OCI-LY1 (cell line): ENCODE measurements around the gene NR6A1.

Experiments used
- CTCF ChIP-seq: fragments of 200-600 bp; sonication (generic), shearing (Covaris generic); IDR thresholded peaks from 2 replicates; pipeline ENCODE4 v1.5.1; 2017; ENCODE audit warnings: mild to moderate bottlenecking, antibody characterized with exemption, low read length, moderate library complexity, mixed read lengths
- EZH2 ChIP-seq: fragments of 200-600 bp; sonication (generic), shearing (Covaris generic); IDR thresholded peaks from 2 replicates; pipeline ENCODE4 v1.8.0; 2017; ENCODE audit warnings: borderline replicate concordance, mixed run types, mild to moderate bottlenecking, antibody characterized with exemption, low read length, moderate library complexity, mixed read lengths

DNA sequence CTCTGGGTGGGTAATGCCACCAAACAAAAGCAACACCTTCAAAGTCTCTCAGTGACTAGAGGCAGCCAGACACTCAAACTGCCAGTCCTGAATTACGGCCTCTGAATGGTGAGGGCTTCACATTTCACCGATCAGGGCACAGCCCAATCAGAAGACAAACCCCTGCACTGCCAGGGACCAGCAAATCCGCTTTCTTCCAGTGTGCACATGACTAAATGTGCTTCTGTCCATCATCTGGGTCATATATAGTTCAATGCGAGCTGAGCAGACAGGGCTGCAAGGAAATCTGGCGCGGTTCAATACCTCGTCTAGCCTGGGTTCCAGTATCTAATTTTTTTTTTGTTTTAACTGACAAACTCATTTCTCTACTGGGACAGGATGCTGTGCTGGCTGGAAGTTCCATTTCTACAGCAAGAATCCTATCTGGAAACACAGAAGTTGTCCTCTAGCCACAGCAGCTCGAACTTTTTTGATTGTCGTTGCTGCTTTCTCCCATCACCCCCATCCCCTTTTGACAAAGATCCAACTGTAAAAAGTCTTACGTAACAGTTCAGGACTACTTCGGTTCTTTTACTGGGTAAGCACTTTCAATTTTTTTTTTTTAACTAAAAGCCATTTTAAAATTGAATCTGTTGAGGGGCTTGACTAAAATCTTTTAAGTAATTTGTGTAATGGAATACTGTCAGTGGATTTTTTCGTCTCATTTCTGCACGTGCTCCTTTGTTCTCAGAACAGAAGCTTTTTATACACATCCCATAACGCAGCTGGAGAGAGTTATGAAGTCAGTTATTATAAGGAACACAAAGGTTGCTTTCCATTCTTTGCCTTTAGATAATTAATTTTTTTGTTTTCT, 112.7 kb downstream of the NR6A1 start:
- TF ChIP-seq CTCF: no peak
- TF ChIP-seq EZH2: no peak
